Esophagus squamous epithelium (tissue), 4 donors: ENCODE data around the gene SPRYD3.

Source experiments
- CTCF ChIP-seq, 6 experiments: fragments of 450-650 bp in 4 of 6; fragments of 200-600 bp in 2 of 6; sonication (generic) in 2 of 6; IDR thresholded peaks; one replicate each; pipeline ENCODE4 v1.5.1; 2016 to 2019; ENCODE audit warnings: antibody characterized with exemption in 6 of 6, mild to moderate bottlenecking in 4 of 6, moderate library complexity in 4 of 6
- POLR2A ChIP-seq, 4 donors: fragments of 450-650 bp; IDR thresholded peaks; one replicate each; pipeline ENCODE4 v1.6.1; 2017; ENCODE audit warnings: antibody characterized with exemption in 4 of 4, mild to moderate bottlenecking in 4 of 4, moderate library complexity in 3 of 4

GRCh38 chr12:53067993-53068770 lies 11.0 kb downstream of the SPRYD3 start:
- TF ChIP-seq CTCF (IDR thresholded peaks at IDR 0.05) (no peak), POLR2A (IDR thresholded peaks at IDR 0.05) (no peak)
